ENCODE measurements around the gene INPP5D.

INPP5D gene

GRCh38 chr2:233140978-233141377 is 80.8 kb downstream of the INPP5D start:
- DNase-seq (ENCODE audit: low spot score): no peak
- in situ Hi-C loops (cut with MboI; ENCODE audit: low sequenced_read_pairs, unreplicated experiment): no loop called here
- TF ChIP-seq, protein P1, sequence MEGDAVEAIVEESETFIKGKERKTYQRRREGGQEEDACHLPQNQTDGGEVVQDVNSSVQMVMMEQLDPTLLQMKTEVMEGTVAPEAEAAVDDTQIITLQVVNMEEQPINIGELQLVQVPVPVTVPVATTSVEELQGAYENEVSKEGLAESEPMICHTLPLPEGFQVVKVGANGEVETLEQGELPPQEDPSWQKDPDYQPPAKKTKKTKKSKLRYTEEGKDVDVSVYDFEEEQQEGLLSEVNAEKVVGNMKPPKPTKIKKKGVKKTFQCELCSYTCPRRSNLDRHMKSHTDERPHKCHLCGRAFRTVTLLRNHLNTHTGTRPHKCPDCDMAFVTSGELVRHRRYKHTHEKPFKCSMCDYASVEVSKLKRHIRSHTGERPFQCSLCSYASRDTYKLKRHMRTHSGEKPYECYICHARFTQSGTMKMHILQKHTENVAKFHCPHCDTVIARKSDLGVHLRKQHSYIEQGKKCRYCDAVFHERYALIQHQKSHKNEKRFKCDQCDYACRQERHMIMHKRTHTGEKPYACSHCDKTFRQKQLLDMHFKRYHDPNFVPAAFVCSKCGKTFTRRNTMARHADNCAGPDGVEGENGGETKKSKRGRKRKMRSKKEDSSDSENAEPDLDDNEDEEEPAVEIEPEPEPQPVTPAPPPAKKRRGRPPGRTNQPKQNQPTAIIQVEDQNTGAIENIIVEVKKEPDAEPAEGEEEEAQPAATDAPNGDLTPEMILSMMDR (IDR thresholded peaks at IDR 0.05; ENCODE audit: borderline replicate concordance, control extremely low read depth, extremely low read depth, insufficient read depth, missing control alignments): no peak

GRCh38 chr2:233141901-233142300 is 81.8 kb downstream of the INPP5D start:
- in situ Hi-C loops (cut with MboI; ENCODE audit: low sequenced_read_pairs, unreplicated experiment): no loop called here

DNA sequence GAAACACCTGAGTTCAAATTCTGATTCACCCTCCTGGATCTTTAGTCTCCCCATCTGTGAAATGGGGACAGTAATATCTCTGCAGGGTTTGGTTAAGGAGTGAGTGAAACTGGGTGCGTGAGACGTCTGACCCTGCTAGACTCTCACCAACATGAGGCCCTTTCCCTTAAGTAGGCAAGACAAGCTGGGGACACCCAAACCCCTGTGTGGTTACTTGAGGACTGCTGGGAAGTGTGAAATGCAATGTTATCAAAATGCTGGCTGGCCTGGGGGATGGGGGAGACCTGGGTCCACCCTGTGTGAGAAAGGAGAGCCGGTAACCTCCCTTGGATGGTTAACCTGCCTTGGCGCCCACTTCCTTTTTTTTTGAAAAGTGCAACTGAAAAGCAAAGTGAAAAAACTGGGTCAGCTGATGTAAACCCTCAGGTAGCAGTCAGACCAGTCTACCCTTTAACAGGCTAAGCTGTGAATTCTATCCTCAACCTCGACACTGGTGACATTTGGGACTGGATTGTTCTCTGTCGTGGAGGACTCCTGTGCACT is 82.3 kb downstream of the INPP5D start:
- in situ Hi-C loops (cut with MboI; ENCODE audit: low sequenced_read_pairs, unreplicated experiment): no loop called here
- TF ChIP-seq, protein P1 (IDR thresholded peaks at IDR 0.05; ENCODE audit: borderline replicate concordance, control extremely low read depth, extremely low read depth, insufficient read depth, missing control alignments): no peak
- peak; percentile 75 for DNase-seq (ENCODE audit: low spot score)

More at GRCh38 chr2:233141901-233142300, 81.8 kb downstream of the INPP5D start:
- no peak for DNase-seq (ENCODE audit: low spot score)
- TF ChIP-seq, protein P1 (IDR thresholded peaks at IDR 0.05; ENCODE audit: borderline replicate concordance, control extremely low read depth, extremely low read depth, insufficient read depth, missing control alignments): no peak

GRCh38 chr2:233143700-233144331 is 83.7 kb downstream of the INPP5D start:
- in situ Hi-C loops (cut with MboI; ENCODE audit: low sequenced_read_pairs, unreplicated experiment): no loop called here
- DNase-seq (ENCODE audit: low spot score): no peak
- TF ChIP-seq, protein P1 (IDR thresholded peaks at IDR 0.05; ENCODE audit: borderline replicate concordance, control extremely low read depth, extremely low read depth, insufficient read depth, missing control alignments): no peak

GRCh38 chr2:233145726-233146125 is 85.6 kb downstream of the INPP5D start:
- DNase-seq (ENCODE audit: low spot score): no peak
- in situ Hi-C loops (cut with MboI; ENCODE audit: low sequenced_read_pairs, unreplicated experiment): no loop called here
- TF ChIP-seq, protein P1 (IDR thresholded peaks at IDR 0.05; ENCODE audit: borderline replicate concordance, control extremely low read depth, extremely low read depth, insufficient read depth, missing control alignments): no peak

- DNase-seq (ENCODE audit: low spot score): no peak
- TF ChIP-seq, protein P1 (IDR thresholded peaks at IDR 0.05; ENCODE audit: borderline replicate concordance, control extremely low read depth, extremely low read depth, insufficient read depth, missing control alignments): no peak
- in situ Hi-C loops (cut with MboI; ENCODE audit: low sequenced_read_pairs, unreplicated experiment): no loop called here
Measured at GRCh38 chr2:233146194-233146593, 86.1 kb downstream of the INPP5D start.

All from GM13976 (cell line).